Stimulated activated CD4-positive, alpha-beta T cell treated with anti-CD3 and anti-CD28 coated beads, Interleukin-15, amount 100 ng/mL, for 1 hour (primary cell): Measurements from ENCODE around the gene TSSK2.
"Not testable (repeated sequence)": the region's sequence is repeated elsewhere in the genome, so short reads cannot be mapped to it uniquely, and the experiment has no call there.

Experiments used
- DNase-seq, 2 donors: peaks; one replicate each; pipeline ENCODE4 v3.0.0-alpha.2; 2020; ENCODE audit warnings: low read depth in 1 of 2, low spot score in 1 of 2

Gene TSSK2

DNA sequence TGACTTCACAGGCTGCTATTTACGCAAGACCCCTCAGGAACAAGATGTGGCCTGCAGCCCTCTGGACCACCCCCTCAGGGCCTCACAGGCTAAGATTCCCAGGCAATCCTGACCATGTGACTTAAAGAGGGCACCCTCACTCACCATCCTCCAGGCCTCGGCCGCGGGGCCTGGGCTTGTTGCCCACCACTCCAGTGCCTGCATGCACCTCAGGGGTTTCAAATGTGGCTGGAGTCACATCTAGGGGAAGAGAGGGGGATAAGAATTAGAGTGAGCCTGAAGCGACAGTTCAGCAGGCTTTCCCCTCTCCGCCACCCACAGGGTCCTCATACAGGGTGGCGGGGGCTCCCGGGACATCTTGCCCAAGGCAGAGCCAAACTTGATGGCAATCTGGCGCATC lies 11.3 kb downstream of the TSSK2 start:
- no peak for DNase-seq

DNA sequence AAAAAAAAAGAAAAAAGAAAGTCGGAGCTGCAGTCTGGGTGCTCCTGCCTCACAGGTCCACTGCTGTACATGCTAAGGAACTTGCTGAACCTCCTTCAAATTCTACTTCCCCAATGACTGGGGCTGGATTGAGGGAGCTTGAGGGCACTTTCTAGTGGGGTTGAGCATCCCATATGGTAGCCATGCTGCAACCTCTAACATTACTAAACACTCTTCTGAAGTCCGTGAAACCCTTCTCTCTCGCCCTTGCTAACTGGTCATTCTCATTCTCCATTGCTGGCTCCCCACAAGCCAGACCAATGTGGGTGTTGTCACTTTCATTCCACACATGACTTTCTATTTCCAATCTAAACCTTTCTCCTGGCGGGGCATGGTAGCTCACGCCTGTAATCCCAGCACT lies 12.1 kb downstream of the TSSK2 start:
- DNase-seq = no peak

DNA sequence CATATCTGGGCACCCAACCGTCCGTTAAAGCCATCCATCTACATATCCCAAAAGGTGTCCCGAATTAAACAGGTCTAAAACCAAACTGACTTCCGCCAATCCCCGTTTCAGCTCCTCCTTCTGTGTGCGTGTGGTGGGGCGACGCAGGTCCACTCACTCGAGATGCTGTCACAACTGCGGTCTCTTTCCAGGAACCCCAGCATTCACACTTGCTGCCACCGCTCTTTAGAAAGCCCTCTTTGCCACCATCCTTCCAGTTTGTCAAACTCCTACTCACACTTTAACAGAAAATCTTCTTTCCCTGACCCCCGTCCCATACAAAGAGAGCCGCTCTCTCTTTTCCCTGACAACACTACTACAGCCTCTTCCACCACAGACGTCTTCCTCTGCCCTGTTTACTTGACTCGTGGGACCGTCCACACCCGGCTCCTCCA lies 12.9 kb downstream of the TSSK2 start:
- DNase-seq = no peak

DNA sequence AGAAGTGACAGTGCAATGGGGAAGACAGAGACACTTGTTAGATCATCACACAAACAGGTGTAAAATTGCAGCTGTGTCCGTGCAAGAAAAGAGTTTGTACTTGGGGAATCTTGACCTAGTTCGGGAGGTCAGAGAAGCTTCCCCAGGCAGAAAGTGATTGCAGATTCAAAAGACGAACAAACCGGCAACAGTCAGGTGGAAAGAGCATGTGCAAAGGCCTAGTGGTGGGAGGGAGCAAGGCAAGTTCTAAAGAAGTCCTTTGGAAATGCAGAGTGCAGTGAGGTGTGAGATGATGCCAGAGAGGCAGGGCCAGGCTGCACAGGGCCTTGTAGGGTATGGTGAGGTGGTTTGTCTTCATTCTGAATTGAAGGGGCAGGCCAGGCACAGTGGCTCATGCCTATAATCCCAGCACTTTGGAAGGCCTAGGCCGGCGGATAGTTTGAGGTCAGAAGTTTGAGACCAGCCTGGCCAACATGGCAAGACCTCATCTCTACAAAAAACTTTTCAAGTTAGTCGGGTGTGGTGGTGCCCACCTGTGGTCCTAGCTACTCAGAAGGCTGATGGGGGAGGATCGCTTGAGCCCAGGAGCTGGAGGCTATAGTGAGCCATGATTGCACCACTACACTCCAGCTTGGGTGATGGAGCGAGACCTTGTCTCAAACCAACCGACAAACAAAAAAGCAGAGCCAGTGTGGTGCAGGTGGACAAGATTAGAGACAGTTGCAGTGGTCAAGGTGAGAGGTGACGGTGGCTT lies 15.3 kb downstream of the TSSK2 start:
- DNase-seq = no peak

GRCh38 chr22:19147195-19147780 lies 16.2 kb downstream of the TSSK2 start:
- no peak for DNase-seq

- DNase-seq = no peak
Observed at GRCh38 chr22:19148417-19149046, 17.4 kb downstream of the TSSK2 start.

DNA sequence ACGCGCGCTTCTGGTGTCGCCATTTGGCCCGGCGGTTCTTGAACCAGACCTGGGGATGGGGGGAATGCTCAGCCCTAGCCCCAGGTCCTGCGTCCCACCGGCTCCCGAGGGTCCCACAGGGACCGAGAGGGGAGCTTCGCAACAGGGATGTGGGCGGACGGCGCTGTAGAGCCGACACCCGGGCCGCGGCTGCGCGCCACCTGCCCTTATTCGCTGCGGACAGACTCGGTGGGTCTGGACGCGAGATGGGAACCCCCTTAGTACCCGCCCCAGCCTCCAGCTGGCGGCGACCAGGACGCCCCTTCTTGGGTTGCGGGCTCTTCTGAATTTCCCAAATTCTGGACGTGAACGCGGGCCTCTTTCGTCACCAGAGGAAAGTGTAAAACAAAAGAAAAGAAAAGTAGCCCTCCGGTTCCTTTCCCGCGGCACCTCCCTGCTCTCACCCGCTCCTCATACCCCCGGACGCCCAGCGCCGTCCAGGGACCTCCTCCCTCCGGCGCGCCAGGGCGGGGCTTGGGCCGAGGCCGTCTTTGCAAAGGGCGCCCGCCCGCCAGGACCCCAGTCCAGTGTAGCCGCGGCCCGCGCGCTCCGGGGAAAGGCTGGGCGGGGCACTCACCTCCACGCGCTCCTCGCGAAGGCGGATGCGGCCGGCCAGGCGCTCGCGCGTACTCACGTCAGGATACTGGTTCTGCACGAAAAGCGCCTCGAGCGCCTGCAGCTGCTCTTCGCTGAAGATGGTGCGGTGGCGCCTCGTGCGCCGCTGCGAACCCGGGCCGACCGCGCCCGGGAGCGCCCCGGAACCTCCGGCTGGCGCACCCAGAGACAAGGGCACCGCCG lies 18.2 kb downstream of the TSSK2 start:
- DNase-seq = no peak

DNA sequence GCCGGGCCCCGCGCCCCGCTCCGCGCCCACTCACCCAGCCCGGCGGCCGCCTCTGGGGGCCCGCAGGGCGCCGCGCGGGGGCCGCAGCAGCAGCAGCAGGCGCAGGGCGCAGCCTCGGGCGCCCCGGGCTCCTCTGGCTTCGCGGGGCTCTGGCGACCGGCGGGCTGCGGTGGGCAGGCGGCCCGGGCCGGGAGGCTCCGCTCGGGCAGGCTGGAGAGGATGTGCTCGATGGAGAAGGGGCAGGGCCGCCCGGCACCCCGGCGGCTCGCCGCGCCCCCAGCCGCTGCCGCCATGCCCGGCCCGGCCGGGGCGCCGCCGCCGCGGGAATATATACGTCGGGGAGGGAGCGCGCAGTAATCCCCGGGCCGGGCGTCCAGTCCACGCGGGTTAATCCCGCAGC lies 18.9 kb downstream of the TSSK2 start, which contains the start of gene GSC2:
GSC2 (minus strand) TSS at position 302 of the 400 bp plus-strand sequence; CDS start at position 293, 9 bp downstream.
- DNase-seq = no peak

- no peak for DNase-seq
Observed at GRCh38 chr22:19150482-19151328, 19.6 kb downstream of the TSSK2 start.

DNA sequence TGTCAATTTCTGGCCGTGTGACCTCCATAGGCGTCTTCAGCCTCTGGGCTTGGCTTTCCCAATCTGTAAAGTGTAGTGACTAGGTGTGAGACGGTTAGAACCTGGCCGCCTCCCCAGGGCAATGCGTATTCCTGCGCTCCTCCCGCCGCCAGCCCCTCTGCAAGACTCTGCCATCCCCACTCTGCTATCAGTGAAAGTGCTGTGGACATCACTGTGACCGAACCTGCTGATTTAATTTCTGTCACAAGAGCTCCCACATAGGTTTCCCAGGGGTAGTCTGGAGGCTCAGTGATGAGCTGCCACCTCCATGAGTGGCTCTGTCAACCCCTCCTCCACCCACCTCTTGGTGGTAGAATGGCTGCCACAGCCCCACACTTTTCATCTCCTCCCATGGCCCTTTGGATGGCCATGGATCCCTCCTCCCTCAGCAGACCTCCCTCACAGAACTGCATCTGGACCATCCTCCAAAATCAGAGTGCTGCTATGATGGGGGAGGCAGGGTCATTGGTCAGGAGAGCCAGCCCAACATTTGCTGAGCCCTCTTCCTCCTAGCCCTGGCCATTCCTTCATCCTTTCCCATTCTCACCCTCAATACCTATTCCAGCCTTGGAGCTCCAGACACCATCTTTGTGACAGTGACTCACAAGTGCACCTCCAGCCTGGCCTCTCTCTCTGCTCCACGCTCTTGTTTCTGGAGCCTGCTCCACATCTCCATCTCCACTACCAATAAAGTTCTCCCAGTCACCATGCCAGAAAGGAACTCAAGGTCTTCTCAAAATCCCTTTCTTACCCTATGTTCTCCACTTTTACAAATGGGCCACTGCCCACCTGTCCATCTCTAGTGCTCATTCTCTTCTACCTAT lies 20.5 kb downstream of the TSSK2 start:
- no peak for DNase-seq

- no peak for DNase-seq
Observed at GRCh38 chr22:19152942-19153883, 22.1 kb downstream of the TSSK2 start.

- DNase-seq = not testable (repeated sequence)
Observed at GRCh38 chr22:19156109-19156508, 25.0 kb downstream of the TSSK2 start.

- not testable (repeated sequence) for DNase-seq
Observed at GRCh38 chr22:19158649-19159048, 27.5 kb downstream of the TSSK2 start.

DNA sequence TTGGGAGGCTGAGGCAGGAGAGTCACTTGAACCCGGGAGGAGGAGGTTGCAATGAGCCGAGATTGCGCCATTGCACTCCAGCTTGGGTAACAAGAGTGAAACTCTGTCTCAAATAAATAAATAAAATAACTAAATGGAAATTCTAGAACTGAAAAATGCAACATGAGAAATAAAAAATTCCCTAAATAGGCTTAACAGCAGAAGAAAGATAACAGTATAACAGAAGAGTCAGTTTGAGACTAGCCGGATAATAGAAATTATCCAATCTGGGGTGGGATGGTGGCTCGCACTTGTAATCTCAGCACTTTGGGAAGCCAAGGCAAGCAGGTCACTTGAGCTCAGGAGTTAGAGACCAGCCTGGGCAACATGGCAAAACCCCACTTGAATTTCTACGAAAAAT lies 33.3 kb downstream of the TSSK2 start:
- no peak for DNase-seq

DNA sequence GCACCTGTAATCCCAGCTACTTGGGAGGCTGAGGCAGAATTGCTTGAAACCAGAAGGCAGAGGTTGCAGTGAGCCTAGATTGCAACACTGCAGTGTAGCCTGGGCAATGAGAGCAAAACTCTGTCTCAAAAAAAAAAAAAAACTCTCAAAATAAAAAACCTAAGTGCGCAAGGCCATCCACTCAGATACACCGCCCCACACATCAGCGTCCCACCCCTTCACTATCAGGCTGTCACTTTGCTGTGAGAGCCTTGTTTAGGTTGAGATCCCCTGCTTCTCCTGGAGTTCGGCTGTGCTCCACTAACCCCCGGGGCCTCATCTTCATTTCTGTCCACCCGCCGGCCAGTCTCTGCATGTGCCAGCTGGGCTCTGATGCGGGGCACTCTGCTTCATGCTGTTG lies 35.3 kb downstream of the TSSK2 start:
- DNase-seq = no peak

DNA sequence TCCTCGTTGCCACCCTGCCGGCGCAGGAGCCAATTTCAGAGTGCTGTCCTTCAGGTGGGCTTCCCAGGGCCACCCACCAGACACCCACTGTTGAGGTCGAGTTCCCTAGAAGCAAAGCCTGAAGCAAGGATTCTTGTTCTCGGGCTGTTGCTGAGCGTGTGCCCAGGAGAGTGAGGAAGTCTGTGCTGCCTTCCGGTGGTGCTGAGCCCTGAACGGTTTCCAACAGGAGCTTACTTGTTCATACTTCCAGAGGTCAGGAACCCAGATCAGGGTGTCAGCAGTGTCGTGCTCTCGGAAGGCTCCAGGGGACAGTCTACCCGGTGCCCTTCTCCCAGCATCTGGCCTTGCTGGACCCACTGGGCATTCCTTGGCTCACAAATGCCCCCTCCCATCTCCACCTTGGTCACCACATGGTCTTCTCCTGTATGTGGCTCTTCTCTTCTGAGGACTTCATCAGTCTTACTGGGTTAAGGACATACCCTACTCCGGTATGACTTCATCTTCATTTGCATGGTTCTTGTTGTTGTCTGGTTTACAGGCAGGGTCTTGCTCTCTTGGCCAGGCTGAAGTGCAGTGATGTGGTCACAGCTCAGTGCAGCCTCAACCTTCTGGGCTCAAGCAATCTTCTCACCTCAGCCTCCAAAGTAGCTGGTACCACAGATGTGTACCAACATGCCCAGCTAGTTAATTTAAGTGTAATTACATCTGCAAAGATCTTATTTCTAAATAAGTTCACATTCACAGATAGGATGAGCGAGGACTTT lies 36.2 kb downstream of the TSSK2 start:
- DNase-seq = no peak

GRCh38 chr22:19168088-19168890 lies 37.2 kb downstream of the TSSK2 start:
- no peak for DNase-seq
